Panc1 (cell line): Measurements from ENCODE around the gene CUL7. TPM values are rescaled to one million over a fixed set of nuclear protein-coding genes. Genes with fewer than 3 reads are reported as not detected.

Experiments used
- ATAC-seq: fragments of 200-7000 bp; cut with Tn5 transposase; 2 replicates; pipeline ENCODE4 v1.9.1; 2020; ENCODE audit warnings: mild to moderate bottlenecking, moderate library complexity
- BruUV-seq: library from RNA; stranded (reverse); fragments of 400-500 nt; replicated peaks from 2 replicates; lab custom pipeline; 2021; lab: Mats Ljungman, UMichigan
- CTCF ChIA-PET: fragments of 300-600 bp; sonication (Branson Sonifier 250); formaldehyde crosslinking; loops from one replicate; lab custom pipeline; 2022; ENCODE audit warnings: antibody characterized with exemption; lab: Charles Lee
- POLR2A ChIA-PET: fragments of 300-600 bp; sonication (Branson Sonifier 250); formaldehyde crosslinking; loops from one replicate; lab custom pipeline; 2022; ENCODE audit warnings: antibody characterized with exemption; lab: Charles Lee
- DNase-seq: peaks from one replicate; pipeline ENCODE4 v3.0.0-alpha.2; 2010; ENCODE audit warnings: low read depth, low spot score
- H3K27ac ChIP-seq: 2 replicates; pipeline ENCODE4 v1.5.1; 2011; ENCODE audit warnings: mild to moderate bottlenecking, low read length, inconsistent platforms
- H3K27me3 ChIP-seq: fragments of 200-500 bp; sonication (Bioruptor generic); 2 replicates; pipeline ENCODE4 v1.6.0; 2014; ENCODE audit warnings: low read length, inconsistent platforms; ENCODE audit not compliant: control insufficient read depth, insufficient read depth
- H3K36me3 ChIP-seq: fragments of 200-500 bp; sonication (Bioruptor generic); 2 replicates; pipeline ENCODE4 v1.5.1; 2014; ENCODE audit warnings: inconsistent platforms, mild to moderate bottlenecking, low read length, moderate library complexity; ENCODE audit not compliant: control insufficient read depth, insufficient read depth
- H3K4me1 ChIP-seq: 2 replicates; pipeline ENCODE4 v1.5.1; 2011; ENCODE audit warnings: inconsistent platforms, mild to moderate bottlenecking, low read length, moderate library complexity; ENCODE audit not compliant: control insufficient read depth, insufficient read depth
- H3K4me3 ChIP-seq, 2 experiments: 2 replicates each; pipeline ENCODE4 v1.5.1; 2011 to 2012; ENCODE audit warnings: low read depth in 2 of 2, low read length in 2 of 2, mild to moderate bottlenecking in 2 of 2, inconsistent platforms in 1 of 2, moderate library complexity in 1 of 2
- H3K9me3 ChIP-seq: fragments of 200-500 bp; sonication (Bioruptor generic); 2 replicates; pipeline ENCODE4 v1.5.1; 2014; ENCODE audit warnings: low read depth, mild to moderate bottlenecking, inconsistent platforms, low read length, moderate library complexity; ENCODE audit not compliant: control insufficient read depth, insufficient read depth
- CTCF ChIP-seq: fragments of 450-650 bp; IDR thresholded peaks from 2 replicates; pipeline ENCODE4 v1.5.1; 2017; ENCODE audit warnings: mild to moderate bottlenecking
- POLR2AphosphoS5 ChIP-seq: IDR thresholded peaks from 2 replicates; pipeline ENCODE4 v1.6.1; 2012; ENCODE audit warnings: mild to moderate bottlenecking, low read depth, low read length, moderate library complexity
- REST ChIP-seq, 2 experiments: IDR thresholded peaks; 2 replicates each; pipeline ENCODE4 v1.6.1; 2011 to 2012; ENCODE audit warnings: low read depth in 2 of 2, control low read depth in 1 of 2, low read length in 1 of 2, mild to moderate bottlenecking in 1 of 2, moderate library complexity in 1 of 2; ENCODE audit not compliant: insufficient read depth in 1 of 2
- SIN3A ChIP-seq: IDR thresholded peaks from 2 replicates; pipeline ENCODE4 v1.6.1; 2012; ENCODE audit warnings: low read depth, mild to moderate bottlenecking, low read length, moderate library complexity, borderline replicate concordance; ENCODE audit not compliant: insufficient read depth
- TCF7L2 ChIP-seq: IDR thresholded peaks from 2 replicates; pipeline ENCODE4 v1.6.1; 2011; ENCODE audit warnings: mild to moderate bottlenecking, low read depth, low read length, inconsistent platforms
- in situ Hi-C: cut with HindIII; loops from 2 replicates; pipeline ENCODE4 v1.10.0; 2016; ENCODE audit warnings: low sequenced_read_pairs, low pct_unique_long_range_greater_than_20kb
- intact Hi-C: fragments of 100-400 bp; cut with micrococcal nuclease; formaldehyde crosslinking; loops from one replicate; pipeline ENCODE4 v1.10.0; 2022; ENCODE audit not compliant: unreplicated experiment
- total RNA-seq: library from RNA; stranded (reverse); gene quantifications from one replicate; pipeline ENCODE4 v1.2.1, GENCODE V29; 2021; ENCODE audit not compliant: unreplicated experiment

Gene CUL7
- total RNA-seq, 1 experiment from 2014 or later = 32.1 TPM

- 0 out of 2 replicates have a peak, but pooled peaks have one; percentile 68 for TF ChIP-seq SIN3A
Observed at GRCh38 chr6:43013097-43013842, 40.4 kb downstream of the CUL7 start (continued).

GRCh38 chr6:43012364-43012763, 41.3 kb downstream of the CUL7 start:
- intact Hi-C loops (loop anchor here (5.0 kb wide), 1 partner anchor 110 kb away; no protein-coding TSS in a partner anchor), in situ Hi-C loops (no loop called here)
- Histone ChIP-seq H3K4me3 (peak overlapping the region; percentile 80 to 87), H3K27ac (peak overlapping the region; percentile 71), H3K4me1 (peaks cover 20% of the 10 kb centered on the region), H3K36me3 (peaks cover 22% of the 10 kb centered on the region), H3K9me3 (no peaks in the 10 kb centered on the region), H3K27me3 (no peaks in the 10 kb centered on the region)
- CTCF ChIA-PET = no interaction called here
- no peak for DNase-seq
- no TSS peak for BruUV-seq
- POLR2A ChIA-PET = interaction anchor here (0.6 kb wide), 1 partner anchor 37 kb away, joined by 5 read pairs; no protein-coding TSS in a partner anchor
- TF ChIP-seq CTCF = no peak
- no peak for TF ChIP-seq TCF7L2
- TF ChIP-seq SIN3A = no peak
- no peak for TF ChIP-seq POLR2AphosphoS5
- TF ChIP-seq REST (IDR thresholded peaks at IDR 0.05; ENCODE audit: insufficient read depth in 1 of 2, low read depth in 2 of 2, low read length in 1 of 2) = no peak
- ATAC-seq = no peak

GRCh38 chr6:43011207-43011606, 42.4 kb downstream of the CUL7 start:
- intact Hi-C loops = loop anchor here (5.0 kb wide), 1 partner anchor 109 kb away; no protein-coding TSS in a partner anchor
- ChIA-PET POLR2A (no interaction called here), CTCF (interaction anchor here (0.7 kb wide), 1 partner anchor 82 kb away, joined by 4 read pairs; the partner anchor contains the start of gene CNPY3)
- DNase-seq (no peak), ATAC-seq (no peak)
- no TSS peak for BruUV-seq
- Histone ChIP-seq H3K4me3 (no peak overlapping the region), H3K4me1 (peaks cover 18% of the 10 kb centered on the region), H3K27ac (no peak overlapping the region), H3K27me3 (no peaks in the 10 kb centered on the region), H3K36me3 (peaks cover 23% of the 10 kb centered on the region), H3K9me3 (no peaks in the 10 kb centered on the region)
- TF ChIP-seq CTCF (no peak), TCF7L2 (no peak), REST (IDR thresholded peaks at IDR 0.05; ENCODE audit: insufficient read depth in 1 of 2, low read depth in 2 of 2, low read length in 1 of 2) (no peak), POLR2AphosphoS5 (no peak), SIN3A (no peak)
- in situ Hi-C loops = no loop called here
